Measurements from ENCODE around the gene ITGA11.

ITGA11 gene

DNA sequence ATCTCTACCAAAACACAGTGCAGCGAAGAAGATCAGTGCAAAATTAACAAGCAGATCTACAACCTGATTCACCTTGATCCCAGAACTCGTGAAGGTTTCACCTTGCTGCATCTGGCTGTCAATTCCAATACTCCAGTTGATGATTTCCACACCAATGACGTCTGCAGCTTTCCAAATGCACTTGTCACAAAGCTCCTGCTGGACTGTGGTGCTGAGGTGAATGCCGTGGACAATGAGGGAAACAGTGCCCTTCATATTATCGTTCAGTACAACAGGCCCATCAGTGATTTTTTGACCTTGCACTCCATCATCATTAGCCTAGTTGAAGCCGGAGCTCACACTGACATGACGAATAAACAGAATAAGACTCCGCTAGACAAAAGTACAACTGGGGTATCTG is 141.2 kb downstream of the ITGA11 start:
- DNase-seq (ENCODE audit: low read depth in 1 of 2, low spot score in 1 of 2), result no peak
- TF ChIP-seq SPI1 (IDR thresholded peaks at IDR 0.05; ENCODE audit: borderline replicate concordance, low read depth) (no peak), GABPA (IDR thresholded peaks at IDR 0.05; ENCODE audit: low read depth) (no peak), POLR2AphosphoS5 (IDR thresholded peaks at IDR 0.05; ENCODE audit: low read depth) (no peak)
- TF ChIP-seq, protein P1, sequence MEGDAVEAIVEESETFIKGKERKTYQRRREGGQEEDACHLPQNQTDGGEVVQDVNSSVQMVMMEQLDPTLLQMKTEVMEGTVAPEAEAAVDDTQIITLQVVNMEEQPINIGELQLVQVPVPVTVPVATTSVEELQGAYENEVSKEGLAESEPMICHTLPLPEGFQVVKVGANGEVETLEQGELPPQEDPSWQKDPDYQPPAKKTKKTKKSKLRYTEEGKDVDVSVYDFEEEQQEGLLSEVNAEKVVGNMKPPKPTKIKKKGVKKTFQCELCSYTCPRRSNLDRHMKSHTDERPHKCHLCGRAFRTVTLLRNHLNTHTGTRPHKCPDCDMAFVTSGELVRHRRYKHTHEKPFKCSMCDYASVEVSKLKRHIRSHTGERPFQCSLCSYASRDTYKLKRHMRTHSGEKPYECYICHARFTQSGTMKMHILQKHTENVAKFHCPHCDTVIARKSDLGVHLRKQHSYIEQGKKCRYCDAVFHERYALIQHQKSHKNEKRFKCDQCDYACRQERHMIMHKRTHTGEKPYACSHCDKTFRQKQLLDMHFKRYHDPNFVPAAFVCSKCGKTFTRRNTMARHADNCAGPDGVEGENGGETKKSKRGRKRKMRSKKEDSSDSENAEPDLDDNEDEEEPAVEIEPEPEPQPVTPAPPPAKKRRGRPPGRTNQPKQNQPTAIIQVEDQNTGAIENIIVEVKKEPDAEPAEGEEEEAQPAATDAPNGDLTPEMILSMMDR (IDR thresholded peaks at IDR 0.05; ENCODE audit: insufficient read depth, low read length), result no peak
- TF ChIP-seq, protein P2, sequence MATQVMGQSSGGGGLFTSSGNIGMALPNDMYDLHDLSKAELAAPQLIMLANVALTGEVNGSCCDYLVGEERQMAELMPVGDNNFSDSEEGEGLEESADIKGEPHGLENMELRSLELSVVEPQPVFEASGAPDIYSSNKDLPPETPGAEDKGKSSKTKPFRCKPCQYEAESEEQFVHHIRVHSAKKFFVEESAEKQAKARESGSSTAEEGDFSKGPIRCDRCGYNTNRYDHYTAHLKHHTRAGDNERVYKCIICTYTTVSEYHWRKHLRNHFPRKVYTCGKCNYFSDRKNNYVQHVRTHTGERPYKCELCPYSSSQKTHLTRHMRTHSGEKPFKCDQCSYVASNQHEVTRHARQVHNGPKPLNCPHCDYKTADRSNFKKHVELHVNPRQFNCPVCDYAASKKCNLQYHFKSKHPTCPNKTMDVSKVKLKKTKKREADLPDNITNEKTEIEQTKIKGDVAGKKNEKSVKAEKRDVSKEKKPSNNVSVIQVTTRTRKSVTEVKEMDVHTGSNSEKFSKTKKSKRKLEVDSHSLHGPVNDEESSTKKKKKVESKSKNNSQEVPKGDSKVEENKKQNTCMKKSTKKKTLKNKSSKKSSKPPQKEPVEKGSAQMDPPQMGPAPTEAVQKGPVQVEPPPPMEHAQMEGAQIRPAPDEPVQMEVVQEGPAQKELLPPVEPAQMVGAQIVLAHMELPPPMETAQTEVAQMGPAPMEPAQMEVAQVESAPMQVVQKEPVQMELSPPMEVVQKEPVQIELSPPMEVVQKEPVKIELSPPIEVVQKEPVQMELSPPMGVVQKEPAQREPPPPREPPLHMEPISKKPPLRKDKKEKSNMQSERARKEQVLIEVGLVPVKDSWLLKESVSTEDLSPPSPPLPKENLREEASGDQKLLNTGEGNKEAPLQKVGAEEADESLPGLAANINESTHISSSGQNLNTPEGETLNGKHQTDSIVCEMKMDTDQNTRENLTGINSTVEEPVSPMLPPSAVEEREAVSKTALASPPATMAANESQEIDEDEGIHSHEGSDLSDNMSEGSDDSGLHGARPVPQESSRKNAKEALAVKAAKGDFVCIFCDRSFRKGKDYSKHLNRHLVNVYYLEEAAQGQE (IDR thresholded peaks at IDR 0.05; ENCODE audit: insufficient replicate concordance, low read depth), result no peak
- H3K27ac ChIP-seq (replicated peaks), result no peak overlapping the region
- no peaks in the 10 kb centered on the region for H3K27me3 ChIP-seq (ENCODE audit: insufficient read depth, poor library complexity, severe bottlenecking)
- no peak overlapping the region for H3K4me3 ChIP-seq (replicated peaks; ENCODE audit: insufficient read depth, low read length)

DNA sequence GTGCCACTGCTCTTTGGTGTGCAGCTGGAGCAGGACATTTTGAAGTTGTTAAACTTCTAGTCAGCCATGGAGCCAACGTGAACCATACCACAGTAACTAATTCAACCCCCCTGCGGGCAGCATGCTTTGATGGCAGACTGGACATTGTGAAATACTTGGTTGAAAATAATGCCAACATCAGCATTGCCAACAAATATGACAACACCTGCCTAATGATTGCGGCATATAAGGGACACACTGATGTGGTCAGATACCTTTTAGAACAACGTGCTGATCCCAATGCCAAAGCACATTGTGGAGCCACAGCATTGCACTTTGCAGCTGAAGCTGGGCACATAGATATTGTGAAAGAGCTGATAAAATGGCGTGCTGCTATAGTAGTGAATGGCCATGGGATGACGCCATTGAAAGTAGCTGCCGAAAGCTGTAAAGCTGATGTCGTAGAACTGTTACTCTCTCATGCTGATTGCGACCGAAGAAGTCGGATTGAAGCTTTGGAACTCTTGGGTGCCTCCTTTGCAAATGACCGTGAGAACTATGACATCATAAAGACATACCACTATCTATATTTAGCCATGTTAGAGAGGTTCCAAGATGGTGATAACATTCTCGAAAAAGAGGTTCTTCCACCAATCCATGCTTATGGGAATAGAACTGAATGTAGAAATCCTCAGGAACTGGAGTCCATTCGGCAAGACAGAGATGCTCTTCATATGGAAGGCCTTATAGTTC is 142.2 kb downstream of the ITGA11 start:
- no peak for DNase-seq (ENCODE audit: low read depth in 1 of 2, low spot score in 1 of 2)
- no peak for TF ChIP-seq GABPA (IDR thresholded peaks at IDR 0.05; ENCODE audit: low read depth)
- TF ChIP-seq, protein P2 (IDR thresholded peaks at IDR 0.05; ENCODE audit: insufficient replicate concordance, low read depth), result no peak
- no peak for TF ChIP-seq SPI1 (IDR thresholded peaks at IDR 0.05; ENCODE audit: borderline replicate concordance, low read depth)
- no peak for TF ChIP-seq POLR2AphosphoS5 (IDR thresholded peaks at IDR 0.05; ENCODE audit: low read depth)
- TF ChIP-seq, protein P1 (IDR thresholded peaks at IDR 0.05; ENCODE audit: insufficient read depth, low read length), result no peak
- H3K4me3 ChIP-seq (replicated peaks; ENCODE audit: insufficient read depth, low read length), result no peak overlapping the region
- no peaks in the 10 kb centered on the region for H3K27me3 ChIP-seq (ENCODE audit: insufficient read depth, poor library complexity, severe bottlenecking)
- no peak overlapping the region for H3K27ac ChIP-seq (replicated peaks)

DNA sequence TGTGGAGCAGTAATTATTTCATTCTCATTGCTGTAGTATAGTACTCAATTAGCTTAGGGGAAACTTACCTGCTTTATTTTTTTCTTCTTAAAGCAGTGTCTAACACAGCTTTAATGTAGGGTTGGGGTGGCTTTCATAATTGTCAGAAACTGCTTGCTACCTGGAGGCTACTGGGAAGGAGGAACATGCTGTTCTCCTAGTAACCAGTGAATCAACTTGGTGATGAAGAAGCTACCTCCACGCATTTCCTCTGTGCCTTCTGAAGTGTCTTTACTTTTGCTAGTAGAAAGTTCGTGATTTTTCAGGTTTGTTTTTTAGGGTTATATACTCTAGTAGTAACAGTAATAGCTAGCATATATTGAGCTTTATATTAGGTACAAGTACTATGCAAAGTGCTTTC is 142.9 kb downstream of the ITGA11 start:
- H3K27ac ChIP-seq (replicated peaks), result no peak overlapping the region
- H3K27me3 ChIP-seq (ENCODE audit: insufficient read depth, poor library complexity, severe bottlenecking), result no peaks in the 10 kb centered on the region
- no peak for DNase-seq (ENCODE audit: low read depth in 1 of 2, low spot score in 1 of 2)
- H3K4me3 ChIP-seq (replicated peaks; ENCODE audit: insufficient read depth, low read length), result no peak overlapping the region
- TF ChIP-seq SPI1 (IDR thresholded peaks at IDR 0.05; ENCODE audit: borderline replicate concordance, low read depth), result no peak
- TF ChIP-seq, protein P2 (IDR thresholded peaks at IDR 0.05; ENCODE audit: insufficient replicate concordance, low read depth), result no peak
- TF ChIP-seq, protein P1 (IDR thresholded peaks at IDR 0.05; ENCODE audit: insufficient read depth, low read length), result no peak
- TF ChIP-seq GABPA (IDR thresholded peaks at IDR 0.05; ENCODE audit: low read depth), result no peak

Data from HL-60 (cell line).